ENCODE data around the gene SLC8A1. TPM values are rescaled to one million over a fixed set of nuclear protein-coding genes. Genes with fewer than 3 reads are reported as not detected.

Gene SLC8A1
- total RNA-seq, 1 experiment from 2014 or later: 1.7 TPM

DNA sequence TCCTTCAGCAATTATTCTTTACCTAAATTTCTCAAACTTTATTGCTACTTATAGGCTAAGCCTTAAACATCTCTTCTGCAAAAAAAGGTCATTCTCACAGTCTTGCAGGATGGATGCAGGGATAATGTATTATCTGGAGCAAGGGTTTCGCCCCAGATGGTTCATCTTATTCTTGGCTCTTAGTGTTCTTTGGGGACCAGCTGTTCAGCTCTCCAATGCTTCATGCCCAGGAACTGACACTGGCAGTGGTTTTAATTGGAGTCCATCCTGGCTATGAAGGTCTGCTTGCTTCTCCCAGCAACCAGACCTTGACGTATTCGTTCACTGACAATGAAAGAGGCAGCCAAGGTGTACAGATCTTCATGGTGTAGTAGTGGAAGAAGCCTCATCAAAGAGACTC is 331.9 kb downstream of the SLC8A1 start:
- H4K5ac ChIP-seq (ENCODE audit: insufficient read length, low read depth, low read length): no peak overlapping the region
- H3K4me1 ChIP-seq (ENCODE audit: insufficient read depth, low read length): peaks cover 2% of the 10 kb centered on the region; the same call in 1 of the 2 replicates
- H3K79me1 ChIP-seq (ENCODE audit: insufficient read depth, low read depth, low read length, poor library complexity, severe bottlenecking): no peaks in the 10 kb centered on the region

More for the DNA sequence above, 331.9 kb downstream of the SLC8A1 start:
- Histone ChIP-seq H2BK12ac (ENCODE audit: insufficient read length, low read depth, low read length) (no peak overlapping the region), H3T11ph (ENCODE audit: low read length) (no peak overlapping the region), H2BK20ac (ENCODE audit: low read depth, low read length, poor library complexity, severe bottlenecking) (no peak overlapping the region), H3K56ac (ENCODE audit: insufficient read length, low read depth, low read length) (no peak overlapping the region), H2BK5ac (ENCODE audit: insufficient read length, low read length) (no peak overlapping the region), H3K9ac (ENCODE audit: extremely low read depth, insufficient read length, low read length) (no peak overlapping the region), H2AFZ (ENCODE audit: low read length) (no peak overlapping the region), H4K91ac (ENCODE audit: insufficient read length, low read depth, low read length) (no peak overlapping the region), H3K4me2 (ENCODE audit: insufficient read depth, insufficient read length, low read length) (no peak overlapping the region), H2BK15ac (ENCODE audit: low read depth, low read length) (no peak overlapping the region), H3K79me2 (ENCODE audit: insufficient read depth, low read length) (no peaks in the 10 kb centered on the region), H3K14ac (ENCODE audit: insufficient read depth, low read length) (no peak overlapping the region), H2AK5ac (ENCODE audit: insufficient read length, low read length) (no peak overlapping the region), H4K20me1 (ENCODE audit: control insufficient read depth, insufficient read depth, insufficient read length) (no peaks in the 10 kb centered on the region), H3K18ac (ENCODE audit: insufficient read length, low read depth, low read length) (peak overlapping the region; percentile 42), H2BK120ac (ENCODE audit: low read depth, low read length, poor library complexity, severe bottlenecking) (no peak overlapping the region), H3K23ac (ENCODE audit: insufficient read length, low read depth, low read length) (no peak overlapping the region), H3K27ac (ENCODE audit: insufficient read length, low read depth, low read length) (no peak overlapping the region), H3K4ac (ENCODE audit: low read depth, low read length) (no peak overlapping the region), H3K23me2 (ENCODE audit: insufficient read length, low read depth, low read length, poor library complexity, severe bottlenecking) (no peaks in the 10 kb centered on the region), H3K27me3 (ENCODE audit: insufficient read depth, low read length) (no peaks in the 10 kb centered on the region), H4K8ac (replicated peaks; ENCODE audit: insufficient read length, low read depth, low read length) (no peak overlapping the region), H3K9me3 (ENCODE audit: control insufficient read depth, low read depth, low read length) (no peaks in the 10 kb centered on the region)
- Mint-ChIP-seq H3K27ac (no peak overlapping the region), H3K27me3 (ENCODE audit: low read depth) (0 out of 2 replicates have a peak, but pooled peaks cover 2% of the 10 kb centered on the region), H3K9me3 (no peaks in the 10 kb centered on the region), H3K4me3 (no peak overlapping the region), H3K4me1 (peaks cover 3 to 8% of the 10 kb centered on the region in 2 experiments), H3K36me3 (ENCODE audit: insufficient read depth in 1 of 3, low read depth in 3 of 3) (no peaks in the 10 kb centered on the region)
- TF ChIP-seq, protein P1, sequence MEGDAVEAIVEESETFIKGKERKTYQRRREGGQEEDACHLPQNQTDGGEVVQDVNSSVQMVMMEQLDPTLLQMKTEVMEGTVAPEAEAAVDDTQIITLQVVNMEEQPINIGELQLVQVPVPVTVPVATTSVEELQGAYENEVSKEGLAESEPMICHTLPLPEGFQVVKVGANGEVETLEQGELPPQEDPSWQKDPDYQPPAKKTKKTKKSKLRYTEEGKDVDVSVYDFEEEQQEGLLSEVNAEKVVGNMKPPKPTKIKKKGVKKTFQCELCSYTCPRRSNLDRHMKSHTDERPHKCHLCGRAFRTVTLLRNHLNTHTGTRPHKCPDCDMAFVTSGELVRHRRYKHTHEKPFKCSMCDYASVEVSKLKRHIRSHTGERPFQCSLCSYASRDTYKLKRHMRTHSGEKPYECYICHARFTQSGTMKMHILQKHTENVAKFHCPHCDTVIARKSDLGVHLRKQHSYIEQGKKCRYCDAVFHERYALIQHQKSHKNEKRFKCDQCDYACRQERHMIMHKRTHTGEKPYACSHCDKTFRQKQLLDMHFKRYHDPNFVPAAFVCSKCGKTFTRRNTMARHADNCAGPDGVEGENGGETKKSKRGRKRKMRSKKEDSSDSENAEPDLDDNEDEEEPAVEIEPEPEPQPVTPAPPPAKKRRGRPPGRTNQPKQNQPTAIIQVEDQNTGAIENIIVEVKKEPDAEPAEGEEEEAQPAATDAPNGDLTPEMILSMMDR (conservative IDR thresholded peaks at IDR 0.05): no peak
- no peak for DNase-seq
- WGBS (ENCODE audit: extremely low coverage, insufficient read length, low lambda C conversion rate): no CpG with 5 or more reads among the region's 3 CpGs

Data from H9 (cell line).